ENCODE measurements around the gene ZNF595. TPM values are rescaled to one million over a fixed set of nuclear protein-coding genes. Genes with fewer than 3 reads are reported as not detected.
A peak's percentile ranks its signal among the peaks of the same experiment; 100 is the strongest.
"Not testable (repeated sequence)": the region's sequence is repeated elsewhere in the genome, so short reads cannot be mapped to it uniquely, and the experiment has no call there.

ZNF595 gene
- 11.0 and 15.5 TPM in 2 replicates for total RNA-seq (ENCODE audit: low replicate concordance)

DNA sequence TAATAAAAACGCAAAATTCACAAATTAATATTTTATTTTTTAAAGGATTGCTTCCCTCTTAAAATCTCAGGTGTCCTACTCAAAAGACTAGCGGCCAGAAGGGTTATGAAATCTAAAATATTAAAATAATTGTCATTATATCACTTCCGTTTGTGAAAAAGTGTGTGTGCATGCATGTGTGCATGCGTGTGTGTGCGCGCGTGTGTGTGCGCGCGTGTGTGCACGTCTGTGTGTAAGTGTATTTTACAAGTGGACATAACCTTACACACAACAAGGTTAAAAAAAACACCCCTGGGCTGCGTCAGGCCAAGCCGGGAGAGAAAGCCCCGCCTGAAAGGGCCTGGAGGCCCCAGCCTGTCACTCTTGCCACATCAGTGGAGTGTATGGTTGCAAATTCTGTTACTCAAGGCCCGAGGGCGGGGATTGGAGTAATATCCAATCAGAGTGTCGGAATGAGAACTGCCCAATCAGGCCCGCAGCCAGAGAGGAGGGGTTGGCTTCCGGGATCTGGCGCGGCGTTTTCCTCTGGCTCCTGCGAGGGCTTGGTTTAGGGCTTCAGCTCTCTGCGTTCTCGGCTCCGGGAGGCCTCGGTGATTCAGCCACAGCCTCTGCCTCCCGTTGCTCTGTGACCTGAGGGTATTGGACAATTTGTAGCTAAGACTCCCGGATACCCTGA lies at the start of gene ZNF595:
Gene ZNF595 (plus strand): TSS at position 518 of the 676 bp plus-strand sequence. CDS start 168 bp downstream, outside the sequence.
- not testable (repeated sequence) for DNase-seq (ENCODE audit: low read depth)
- peak within 1 kb of the TSS; percentile 54 for H3K4me3 ChIP-seq (ENCODE audit: low read depth, low read length)

DNA sequence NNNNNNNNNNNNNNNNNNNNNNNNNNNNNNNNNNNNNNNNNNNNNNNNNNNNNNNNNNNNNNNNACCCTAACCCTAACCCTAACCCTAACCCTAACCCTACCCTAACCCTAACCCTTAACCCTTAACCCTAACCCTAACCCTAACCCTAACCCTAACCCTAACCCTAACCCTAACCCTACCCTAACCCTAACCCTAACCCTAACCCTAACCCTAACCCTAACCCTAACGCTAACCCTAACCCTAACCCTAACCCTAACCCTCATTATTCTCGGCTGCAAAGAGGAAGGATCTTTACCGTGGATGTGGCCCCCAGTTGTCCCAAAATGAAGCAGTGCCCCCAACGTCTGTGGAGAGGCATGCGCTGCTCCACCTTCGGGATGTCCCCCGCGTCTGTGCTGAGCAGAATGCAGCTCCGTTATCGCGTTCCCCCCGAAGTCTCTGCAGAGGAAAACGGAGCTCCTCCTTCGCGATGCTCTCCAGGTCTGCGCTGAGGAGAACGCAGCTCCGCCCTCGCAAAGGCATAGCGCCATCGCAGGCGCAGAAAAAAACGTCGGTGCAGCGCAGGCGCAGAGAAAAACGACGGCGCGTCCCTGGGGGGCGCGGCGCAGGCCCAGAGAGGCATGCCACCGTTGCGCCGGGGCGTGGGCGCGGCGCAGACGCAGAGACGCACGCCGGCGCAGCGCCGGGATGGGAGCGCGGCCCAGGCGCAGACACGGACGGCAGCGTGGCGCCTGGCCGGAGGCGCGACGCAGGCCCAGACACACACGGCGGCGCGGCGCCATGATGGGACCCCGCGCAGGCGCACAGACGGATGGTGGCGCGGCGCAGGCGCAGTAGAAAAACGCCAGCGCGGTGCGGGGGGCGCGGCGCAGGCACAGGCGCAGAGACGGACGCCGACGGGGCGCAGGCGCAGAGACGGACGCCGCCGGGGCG lies 42.9 kb upstream of the ZNF595 start:
- peak; percentile 15 for DNase-seq (ENCODE audit: low read depth)
- H3K4me3 ChIP-seq (ENCODE audit: low read depth, low read length) = not testable (repeated sequence)

DNA sequence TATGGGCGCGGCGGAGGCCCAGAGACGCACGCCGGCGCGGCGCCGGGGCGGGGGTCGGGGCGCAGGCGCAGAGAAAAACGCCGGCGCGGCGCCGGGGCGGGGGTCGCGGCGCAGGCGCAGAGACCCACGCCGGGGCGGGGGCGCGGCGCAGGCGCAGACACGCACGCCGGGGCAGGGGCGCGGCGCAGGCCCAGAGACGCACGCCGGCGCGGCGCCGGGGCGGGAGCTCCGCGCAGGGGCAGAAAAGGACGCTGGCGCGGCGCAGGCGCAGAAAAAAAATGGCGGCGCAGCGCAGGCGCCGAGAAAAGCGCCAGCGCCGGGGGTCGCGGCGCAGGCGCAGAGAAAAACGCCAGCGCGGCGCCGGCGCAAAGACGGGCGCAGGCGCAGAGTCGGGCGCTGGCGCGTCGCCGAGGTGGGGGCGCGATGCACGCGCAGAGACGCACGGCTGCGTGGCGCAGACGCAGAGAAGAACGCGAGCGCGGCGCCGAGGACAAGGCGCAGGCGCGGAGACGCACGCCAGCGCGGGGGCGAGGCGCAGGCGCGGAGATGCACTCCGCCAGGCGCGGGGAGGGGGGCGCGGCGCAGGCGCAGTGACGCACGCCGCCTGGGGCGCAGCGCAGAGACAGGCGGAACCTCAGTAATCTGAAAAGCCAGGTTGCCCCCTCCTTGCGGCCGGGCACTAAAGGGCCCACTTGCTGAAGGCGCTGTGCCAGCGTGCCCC lies 41.9 kb upstream of the ZNF595 start:
- DNase-seq (ENCODE audit: low read depth); H3K4me3 ChIP-seq (ENCODE audit: low read depth, low read length): not testable (repeated sequence)

DNA sequence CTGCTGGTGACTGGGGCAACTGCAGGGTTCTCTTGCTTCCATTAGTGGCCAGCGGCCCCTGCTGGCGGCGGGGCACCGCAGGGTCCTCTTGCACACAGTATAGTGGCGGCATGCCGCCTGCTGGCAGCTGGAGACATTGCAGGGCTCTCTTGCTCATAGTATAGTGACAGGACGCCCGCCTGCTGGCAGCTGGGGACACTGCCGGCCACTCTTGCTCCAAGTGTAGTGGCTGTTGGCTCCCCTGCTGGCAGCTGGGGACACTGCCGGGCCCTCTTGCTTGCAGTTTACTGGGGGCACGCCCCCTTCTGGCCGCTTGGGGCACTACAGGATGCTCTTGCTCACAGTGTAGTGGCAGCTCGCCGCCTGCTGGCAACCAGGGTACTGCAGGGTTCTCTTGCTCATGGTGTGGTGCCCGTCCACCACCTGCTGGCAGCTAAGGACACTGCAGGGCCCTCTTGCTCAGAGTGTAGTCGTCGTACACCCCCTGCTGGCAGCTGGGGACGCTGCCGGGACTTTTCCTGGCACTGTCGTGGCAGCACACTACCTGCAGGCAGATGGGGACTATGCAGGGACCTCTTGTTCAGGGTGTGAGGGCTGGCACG lies 41.2 kb upstream of the ZNF595 start:
- TF ChIP-seq, protein P1, sequence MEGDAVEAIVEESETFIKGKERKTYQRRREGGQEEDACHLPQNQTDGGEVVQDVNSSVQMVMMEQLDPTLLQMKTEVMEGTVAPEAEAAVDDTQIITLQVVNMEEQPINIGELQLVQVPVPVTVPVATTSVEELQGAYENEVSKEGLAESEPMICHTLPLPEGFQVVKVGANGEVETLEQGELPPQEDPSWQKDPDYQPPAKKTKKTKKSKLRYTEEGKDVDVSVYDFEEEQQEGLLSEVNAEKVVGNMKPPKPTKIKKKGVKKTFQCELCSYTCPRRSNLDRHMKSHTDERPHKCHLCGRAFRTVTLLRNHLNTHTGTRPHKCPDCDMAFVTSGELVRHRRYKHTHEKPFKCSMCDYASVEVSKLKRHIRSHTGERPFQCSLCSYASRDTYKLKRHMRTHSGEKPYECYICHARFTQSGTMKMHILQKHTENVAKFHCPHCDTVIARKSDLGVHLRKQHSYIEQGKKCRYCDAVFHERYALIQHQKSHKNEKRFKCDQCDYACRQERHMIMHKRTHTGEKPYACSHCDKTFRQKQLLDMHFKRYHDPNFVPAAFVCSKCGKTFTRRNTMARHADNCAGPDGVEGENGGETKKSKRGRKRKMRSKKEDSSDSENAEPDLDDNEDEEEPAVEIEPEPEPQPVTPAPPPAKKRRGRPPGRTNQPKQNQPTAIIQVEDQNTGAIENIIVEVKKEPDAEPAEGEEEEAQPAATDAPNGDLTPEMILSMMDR (IDR thresholded peaks at IDR 0.05; ENCODE audit: insufficient read depth, low read length) = peak; percentile 10
- not testable (repeated sequence) for DNase-seq (ENCODE audit: low read depth); H3K4me3 ChIP-seq (ENCODE audit: low read depth, low read length)

DNA sequence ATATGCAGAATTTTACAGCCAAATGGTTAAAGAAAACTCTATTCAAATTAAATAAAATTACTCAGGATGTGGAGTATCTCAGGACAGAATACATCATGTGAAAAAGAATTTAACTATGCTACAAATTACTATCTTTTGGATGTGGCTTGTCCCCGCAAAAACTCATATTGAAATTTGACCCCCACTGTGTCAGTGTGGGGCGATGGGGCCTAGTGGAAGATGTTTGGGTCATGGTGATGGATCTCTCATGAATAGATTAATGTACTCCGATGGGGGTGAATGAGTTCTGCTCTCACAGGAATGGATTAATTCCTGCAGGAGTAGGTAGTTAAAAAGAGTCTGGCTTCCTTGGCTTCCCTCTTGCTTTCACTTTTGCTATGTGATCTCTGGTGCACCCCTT lies 35.0 kb upstream of the ZNF595 start:
- DNase-seq (ENCODE audit: low read depth) = not testable (repeated sequence)

DNA sequence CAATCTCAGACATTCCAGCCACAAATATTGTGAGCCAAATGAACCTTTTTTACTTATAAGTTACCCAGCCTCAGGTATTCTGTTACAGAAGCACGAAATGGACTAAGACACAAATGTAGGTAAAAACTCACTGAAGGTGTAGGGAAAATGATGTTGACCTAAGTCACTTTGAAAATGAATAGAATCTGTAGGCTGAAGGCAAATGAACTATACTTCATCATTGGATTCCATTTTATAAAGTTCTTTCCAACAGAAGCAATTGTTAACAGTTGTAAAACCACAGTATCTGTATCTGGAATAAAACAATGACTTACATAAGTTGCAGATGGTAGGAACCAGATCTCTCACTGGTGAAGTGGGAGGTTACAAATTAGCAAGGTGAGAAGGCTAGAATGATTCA lies 34.5 kb upstream of the ZNF595 start:
- DNase-seq (ENCODE audit: low read depth); H3K4me3 ChIP-seq (ENCODE audit: low read depth, low read length): not testable (repeated sequence)

More for the DNA sequence above, 35.0 kb upstream of the ZNF595 start:
- not testable (repeated sequence) for H3K4me3 ChIP-seq (ENCODE audit: low read depth, low read length)

DNA sequence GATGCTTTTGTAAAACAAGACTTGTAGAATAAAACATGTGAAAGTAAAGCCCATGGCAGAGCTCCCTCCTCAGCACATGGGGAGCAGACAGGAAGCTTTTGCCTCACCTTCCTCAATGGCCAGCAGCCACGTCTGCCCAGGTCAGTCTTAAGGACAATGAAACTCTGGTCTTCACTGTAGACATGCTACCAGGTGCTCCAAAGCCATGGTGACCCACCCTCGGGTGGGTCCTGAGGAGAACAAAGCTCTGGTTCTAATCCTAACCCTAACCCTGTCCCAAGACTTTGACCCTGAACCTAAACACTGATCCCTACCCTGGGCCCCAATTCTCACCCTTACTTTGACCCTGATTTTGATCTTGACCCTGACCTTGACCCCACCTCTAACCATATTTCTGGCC lies 30.2 kb upstream of the ZNF595 start:
- not testable (repeated sequence) for H3K4me3 ChIP-seq (ENCODE audit: low read depth, low read length); DNase-seq (ENCODE audit: low read depth)

DNA sequence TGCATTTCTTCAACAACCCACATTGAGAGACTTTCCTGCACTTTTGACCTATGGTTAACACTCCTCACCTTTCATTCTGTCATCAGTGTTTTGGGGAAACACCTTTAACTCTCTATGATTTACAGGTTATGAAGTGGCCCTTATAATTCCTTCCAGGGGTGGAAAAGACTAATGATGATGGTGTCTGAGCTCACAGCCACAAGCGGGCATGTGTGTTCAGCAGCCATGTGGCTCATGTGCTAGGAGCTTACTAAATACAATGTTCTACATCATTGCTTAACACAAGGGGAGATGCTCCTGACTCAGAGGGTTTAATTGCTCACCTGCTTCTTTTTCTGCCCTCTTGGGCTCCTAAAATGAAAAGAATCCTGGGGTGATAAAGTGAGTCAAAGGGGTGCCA lies 28.8 kb upstream of the ZNF595 start:
- not testable (repeated sequence) for H3K4me3 ChIP-seq (ENCODE audit: low read depth, low read length); DNase-seq (ENCODE audit: low read depth)

DNA sequence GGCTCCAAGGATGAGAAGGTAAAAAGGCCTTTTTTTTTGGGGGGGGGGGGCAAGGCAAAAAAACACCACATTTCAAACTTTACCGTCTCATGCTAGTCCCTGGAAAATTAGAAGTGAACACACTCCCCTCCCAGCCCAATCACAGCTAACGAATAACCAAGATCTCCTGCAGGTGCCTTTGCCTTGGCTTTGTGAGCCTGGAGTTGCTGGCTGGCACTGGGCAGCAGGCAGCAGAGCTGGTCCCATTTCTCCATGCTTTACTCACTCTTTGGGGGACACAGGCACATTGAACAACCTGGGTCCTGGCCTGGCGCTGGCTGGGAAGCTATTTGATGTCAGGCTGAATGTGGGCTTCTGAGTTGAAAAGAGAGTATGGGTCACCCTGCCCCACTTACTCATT lies 25.6 kb upstream of the ZNF595 start:
- DNase-seq (ENCODE audit: low read depth); H3K4me3 ChIP-seq (ENCODE audit: low read depth, low read length): not testable (repeated sequence)

DNA sequence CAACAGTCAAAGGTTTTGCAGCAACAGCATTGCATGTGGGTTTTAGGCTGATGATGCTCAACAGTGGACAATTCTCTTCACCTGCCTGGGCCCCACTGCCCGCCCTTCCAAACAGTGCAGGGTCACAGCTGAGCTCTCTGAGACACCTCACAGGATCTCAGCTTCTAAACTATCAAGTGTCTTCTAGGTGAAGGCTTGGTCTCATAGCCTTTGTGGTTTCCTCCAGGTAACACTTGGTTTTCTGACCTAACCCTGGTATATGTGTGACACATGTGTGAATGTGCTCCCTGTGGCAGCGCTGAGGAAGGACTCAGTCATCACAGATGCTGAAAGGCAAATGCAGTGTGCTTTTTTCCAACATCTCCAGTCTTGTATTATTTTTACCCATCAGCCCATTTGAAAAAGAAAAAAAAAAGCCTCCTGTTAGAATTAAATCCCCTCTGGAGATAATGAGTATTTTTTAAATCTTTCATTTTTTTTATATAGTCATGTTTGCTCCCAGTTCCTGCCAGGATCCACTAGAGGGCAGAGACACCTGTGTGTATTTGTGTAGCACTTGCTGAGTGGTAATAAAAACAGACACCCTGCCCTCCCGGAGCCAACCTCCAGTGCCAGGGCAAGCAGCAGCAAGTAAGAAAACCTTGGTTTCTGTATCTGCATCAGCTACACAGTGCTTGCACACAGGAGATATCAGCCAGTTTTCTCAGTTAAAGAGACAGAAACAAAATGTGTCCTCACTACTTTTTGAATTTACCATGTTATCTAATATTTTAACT lies 24.2 kb upstream of the ZNF595 start:
- not testable (repeated sequence) for H3K4me3 ChIP-seq (ENCODE audit: low read depth, low read length); DNase-seq (ENCODE audit: low read depth)

DNA sequence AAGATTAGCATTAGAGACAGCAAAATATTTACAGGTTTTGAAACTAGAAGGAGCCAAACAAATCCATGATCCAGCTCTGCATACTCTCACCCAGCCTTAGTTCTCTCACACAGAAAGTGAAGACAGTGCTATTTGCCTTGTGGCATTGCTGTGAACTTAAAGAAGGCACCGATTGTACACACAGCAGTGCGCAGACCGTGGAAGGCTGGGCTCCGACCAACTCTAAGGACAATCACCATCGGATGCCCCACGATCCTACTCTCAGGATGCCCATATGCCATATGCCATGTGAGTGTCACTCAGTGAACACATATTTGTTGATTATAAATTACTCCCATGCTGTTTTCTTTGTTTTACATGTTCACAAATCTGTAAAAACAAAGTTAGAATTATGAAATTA lies 19.8 kb upstream of the ZNF595 start:
- H3K4me3 ChIP-seq (ENCODE audit: low read depth, low read length); DNase-seq (ENCODE audit: low read depth): not testable (repeated sequence)

DNA sequence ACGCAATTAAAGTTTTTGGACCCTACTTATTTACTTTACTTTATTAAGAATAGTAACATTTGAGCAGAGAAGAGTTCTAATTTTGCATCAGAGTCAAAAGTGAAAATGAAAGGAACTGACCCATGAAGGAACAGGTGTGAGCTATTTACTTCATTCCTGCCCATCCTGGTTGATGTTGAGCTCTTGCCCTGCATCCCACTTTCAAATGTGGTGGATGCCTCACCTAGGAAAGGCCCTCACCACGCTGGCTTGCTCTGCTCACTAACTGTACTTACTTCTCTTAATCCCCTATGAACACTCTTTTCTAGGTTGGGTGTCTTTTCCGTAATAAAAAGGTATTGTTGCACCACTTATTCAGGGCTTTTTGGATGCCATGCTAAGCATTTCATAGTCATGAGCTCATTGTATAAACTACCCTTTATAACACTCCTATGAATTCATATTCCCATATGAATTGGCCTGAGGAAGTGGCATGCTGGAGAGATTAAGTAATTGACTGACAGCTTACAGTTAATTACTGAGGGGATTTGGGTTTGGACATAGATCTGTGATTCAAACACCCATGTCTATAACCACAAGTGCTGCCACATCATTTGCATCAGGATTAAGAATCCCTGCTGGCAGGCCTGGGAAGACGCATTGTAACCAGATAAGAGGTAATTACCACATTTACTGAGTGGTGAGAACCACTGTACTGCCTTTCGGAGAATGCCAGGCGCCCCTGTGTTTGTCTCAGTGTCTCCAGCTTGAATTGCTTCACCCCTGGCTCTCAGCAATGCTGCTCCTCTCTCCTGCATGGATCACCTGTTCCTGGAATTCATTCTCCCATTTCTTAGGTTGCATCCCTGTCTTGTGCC lies 16.3 kb upstream of the ZNF595 start:
- H3K4me3 ChIP-seq (ENCODE audit: low read depth, low read length); DNase-seq (ENCODE audit: low read depth): not testable (repeated sequence)

DNA sequence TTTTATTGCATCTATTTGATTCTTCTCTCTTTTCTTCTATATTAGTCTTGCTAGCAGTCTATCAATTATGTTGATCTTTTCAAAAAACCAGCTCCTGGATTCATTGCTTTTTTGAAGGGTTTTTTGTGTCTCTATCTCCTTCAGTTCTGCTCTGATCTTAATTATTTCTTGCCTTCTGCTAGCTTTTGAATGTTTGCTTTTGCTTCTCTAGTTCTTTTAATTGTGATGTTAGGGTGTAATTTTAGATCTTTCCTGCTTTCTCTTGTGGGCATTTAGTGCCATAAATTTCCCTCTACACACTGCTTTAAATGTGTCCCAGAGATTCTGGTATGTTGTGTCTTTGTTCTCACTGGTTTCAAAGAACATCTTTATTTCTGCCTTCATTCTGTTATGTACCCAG lies 14.9 kb upstream of the ZNF595 start:
- DNase-seq (ENCODE audit: low read depth); H3K4me3 ChIP-seq (ENCODE audit: low read depth, low read length): not testable (repeated sequence)

DNA sequence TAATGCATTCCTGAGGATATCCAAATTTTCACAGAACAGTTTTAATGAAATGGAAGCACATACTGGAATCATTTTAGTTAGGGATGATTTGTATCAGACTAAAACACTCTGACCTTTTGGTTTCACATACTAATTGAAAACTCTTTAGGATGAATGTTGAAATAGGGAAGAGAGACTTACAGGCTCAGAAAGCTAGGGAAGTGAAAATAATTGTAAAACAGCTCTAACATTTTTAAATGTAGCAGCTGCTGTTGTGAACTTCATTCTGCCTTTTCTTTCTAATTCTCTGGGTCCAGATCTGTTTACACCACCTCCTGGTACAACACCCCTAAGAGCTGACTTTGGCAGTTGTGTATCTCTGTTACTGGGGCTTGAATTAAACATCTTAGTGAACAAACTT lies 9.7 kb upstream of the ZNF595 start:
- H3K4me3 ChIP-seq (ENCODE audit: low read depth, low read length); DNase-seq (ENCODE audit: low read depth): not testable (repeated sequence)

DNA sequence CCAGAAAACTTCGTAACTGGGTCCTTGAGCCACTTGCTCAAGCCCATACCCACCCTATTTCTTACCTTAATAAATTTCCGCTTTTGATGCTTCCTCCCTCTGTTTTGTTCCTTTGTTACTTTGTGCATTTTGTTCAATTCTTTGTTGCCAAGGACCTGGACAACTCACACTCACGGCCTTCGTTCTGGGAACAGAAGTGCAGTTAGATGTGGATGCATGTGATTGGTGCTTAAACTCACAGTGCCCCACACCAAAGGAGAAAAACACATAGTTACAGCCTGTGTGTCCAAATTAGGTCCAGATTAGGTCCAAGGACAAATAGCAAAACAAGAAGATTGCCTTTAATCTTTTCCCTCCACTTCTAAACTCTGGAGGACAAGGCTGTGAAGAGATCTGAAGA lies 1.9 kb upstream of the ZNF595 start:
- not testable (repeated sequence) for DNase-seq (ENCODE audit: low read depth); H3K4me3 ChIP-seq (ENCODE audit: low read depth, low read length)

All from fibroblast of the aortic adventitia (primary cell).